ENCODE data around the gene SLC50A1. TPM values are rescaled to one million over a fixed set of nuclear protein-coding genes. Genes with fewer than 3 reads are reported as not detected.

The SLC50A1 gene
- total and polyA plus RNA-seq, 9 of the 15 experiments (the other 6 are each of a cell fraction or from before 2014, with no cell fraction given) = 46.5 to 132 (median 91.9) TPM

DNA sequence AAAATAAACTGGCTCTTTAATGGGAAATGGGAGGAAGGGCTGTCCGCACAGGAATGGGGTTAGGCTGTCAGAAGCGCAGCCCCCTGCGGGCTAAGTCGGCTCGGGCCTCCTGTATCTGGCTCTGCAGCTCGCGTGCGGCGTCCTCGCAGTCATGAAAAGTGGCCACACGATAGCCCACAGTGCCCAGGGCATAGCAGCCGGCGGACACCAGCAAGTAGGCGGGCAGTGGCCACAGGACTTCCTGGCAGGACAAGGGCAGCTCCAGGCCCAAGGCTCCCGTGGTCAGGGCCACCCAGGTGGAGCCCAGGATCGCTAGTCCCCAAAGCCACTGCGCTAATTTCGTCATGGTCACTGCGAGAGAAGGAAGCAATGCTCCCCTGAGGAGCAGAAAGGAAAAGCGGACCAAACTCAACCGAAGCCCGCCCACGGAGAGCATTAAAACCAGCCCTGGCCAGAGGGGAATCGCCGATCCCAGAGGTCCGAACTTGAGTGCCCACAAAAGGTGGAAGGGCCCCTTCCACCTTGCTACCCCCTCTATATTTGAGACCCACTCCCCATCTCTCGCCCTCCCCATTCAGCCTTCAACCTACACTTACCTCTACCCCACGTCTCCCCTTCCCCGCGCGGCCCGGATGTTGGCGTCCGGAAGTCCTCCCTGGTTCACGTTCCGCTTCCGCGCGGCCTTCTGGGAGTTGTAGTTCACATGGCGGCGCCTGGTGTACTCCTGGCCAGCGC, 4.4 kb downstream of the SLC50A1 start, which contains the start of gene DPM3 (continued):
- TF ChIP-seq E2F5 (CRISPR knock-in tag; IDR thresholded peaks at IDR 0.05) = no peak
- TF ChIP-seq FOXK2 (conservative IDR thresholded peaks at IDR 0.05 in 1 of 2, IDR thresholded peaks at IDR 0.05 in 1 of 2; ENCODE audit: low read depth in 2 of 2) = peak; percentile 35 to 39; a peak in 2 of 4 replicates
- TF ChIP-seq ZNF699 (CRISPR knock-in tag; IDR thresholded peaks at IDR 0.05; ENCODE audit: insufficient replicate concordance) = no peak
- TF ChIP-seq FOXP1 (CRISPR knock-in tag; IDR thresholded peaks at IDR 0.05) = peak; percentile 64; the same call in 1 of the 2 replicates
- no peak for TF ChIP-seq MITF (IDR thresholded peaks at IDR 0.05)
- no peak for TF ChIP-seq ZNF224 (CRISPR knock-in tag; IDR thresholded peaks at IDR 0.05)
- TF ChIP-seq, protein P1, sequence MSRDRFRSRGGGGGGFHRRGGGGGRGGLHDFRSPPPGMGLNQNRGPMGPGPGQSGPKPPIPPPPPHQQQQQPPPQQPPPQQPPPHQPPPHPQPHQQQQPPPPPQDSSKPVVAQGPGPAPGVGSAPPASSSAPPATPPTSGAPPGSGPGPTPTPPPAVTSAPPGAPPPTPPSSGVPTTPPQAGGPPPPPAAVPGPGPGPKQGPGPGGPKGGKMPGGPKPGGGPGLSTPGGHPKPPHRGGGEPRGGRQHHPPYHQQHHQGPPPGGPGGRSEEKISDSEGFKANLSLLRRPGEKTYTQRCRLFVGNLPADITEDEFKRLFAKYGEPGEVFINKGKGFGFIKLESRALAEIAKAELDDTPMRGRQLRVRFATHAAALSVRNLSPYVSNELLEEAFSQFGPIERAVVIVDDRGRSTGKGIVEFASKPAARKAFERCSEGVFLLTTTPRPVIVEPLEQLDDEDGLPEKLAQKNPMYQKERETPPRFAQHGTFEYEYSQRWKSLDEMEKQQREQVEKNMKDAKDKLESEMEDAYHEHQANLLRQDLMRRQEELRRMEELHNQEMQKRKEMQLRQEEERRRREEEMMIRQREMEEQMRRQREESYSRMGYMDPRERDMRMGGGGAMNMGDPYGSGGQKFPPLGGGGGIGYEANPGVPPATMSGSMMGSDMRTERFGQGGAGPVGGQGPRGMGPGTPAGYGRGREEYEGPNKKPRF (IDR thresholded peaks at IDR 0.05; ENCODE audit: low read depth, low read length) = no peak
- TF ChIP-seq HEY1 (CRISPR knock-in tag; IDR thresholded peaks at IDR 0.05; ENCODE audit: borderline replicate concordance) = no peak
- no peak for TF ChIP-seq RBM14 (IDR thresholded peaks at IDR 0.05; ENCODE audit: borderline replicate concordance, insufficient read depth, low read depth, low read length)
- TF ChIP-seq NFIX (CRISPR knock-in tag; IDR thresholded peaks at IDR 0.05; ENCODE audit: low read depth) = no peak
- peak; percentile 84 for TF ChIP-seq RBBP5 (IDR thresholded peaks at IDR 0.05; ENCODE audit: borderline replicate concordance, insufficient read depth, low read length, poor library complexity, severe bottlenecking)
- peak; percentile 39; the same call in 1 of the 2 replicates for TF ChIP-seq ZNF407 (IDR thresholded peaks at IDR 0.05; ENCODE audit: low read depth)

Data from K562 (cell line).